ENCODE data around the gene PAK1.

The PAK1 gene

GRCh38 chr11:77479746-77480352, 6.0 kb upstream of the PAK1 start:
- TF ChIP-seq FOXM1 (IDR thresholded peaks at IDR 0.05; ENCODE audit: borderline replicate concordance, low read depth), result no peak
- TF ChIP-seq CEBPB (IDR thresholded peaks at IDR 0.05), result no peak
- no peak for TF ChIP-seq ZBTB7A (IDR thresholded peaks at IDR 0.05; ENCODE audit: low read depth)
- TF ChIP-seq CREB1 (IDR thresholded peaks at IDR 0.05; ENCODE audit: low read depth), result no peak
- TF ChIP-seq REST (IDR thresholded peaks at IDR 0.05; ENCODE audit: low read depth), result no peak
- no peak for TF ChIP-seq EGR1 (IDR thresholded peaks at IDR 0.05)
- TF ChIP-seq, protein P1, sequence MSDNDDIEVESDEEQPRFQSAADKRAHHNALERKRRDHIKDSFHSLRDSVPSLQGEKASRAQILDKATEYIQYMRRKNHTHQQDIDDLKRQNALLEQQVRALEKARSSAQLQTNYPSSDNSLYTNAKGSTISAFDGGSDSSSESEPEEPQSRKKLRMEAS (IDR thresholded peaks at IDR 0.05), result no peak

- TF ChIP-seq ZBTB7A (IDR thresholded peaks at IDR 0.05; ENCODE audit: low read depth), result no peak
- TF ChIP-seq TEAD4 (IDR thresholded peaks at IDR 0.05), result no peak
- TF ChIP-seq REST (IDR thresholded peaks at IDR 0.05; ENCODE audit: low read depth), result no peak
- TF ChIP-seq TCF12 (IDR thresholded peaks at IDR 0.05; ENCODE audit: low read depth), result no peak
- no peak for TF ChIP-seq YY1 (IDR thresholded peaks at IDR 0.05; ENCODE audit: low read depth)
- no peak for TF ChIP-seq NFIC (IDR thresholded peaks at IDR 0.05)
- TF ChIP-seq FOXM1 (IDR thresholded peaks at IDR 0.05; ENCODE audit: borderline replicate concordance, low read depth), result no peak
- no peak for TF ChIP-seq EP300 (IDR thresholded peaks at IDR 0.05; ENCODE audit: borderline replicate concordance)
- TF ChIP-seq, protein P1 (IDR thresholded peaks at IDR 0.05), result no peak
- no peak for TF ChIP-seq TAF1 (IDR thresholded peaks at IDR 0.05; ENCODE audit: low read depth)
- TF ChIP-seq CEBPB (IDR thresholded peaks at IDR 0.05), result no peak
- no peak for TF ChIP-seq EGR1 (IDR thresholded peaks at IDR 0.05)
- TF ChIP-seq CREB1 (IDR thresholded peaks at IDR 0.05; ENCODE audit: low read depth), result no peak
- no peak for TF ChIP-seq RAD21 (IDR thresholded peaks at IDR 0.05; ENCODE audit: low read depth)
- TF ChIP-seq, protein P2, sequence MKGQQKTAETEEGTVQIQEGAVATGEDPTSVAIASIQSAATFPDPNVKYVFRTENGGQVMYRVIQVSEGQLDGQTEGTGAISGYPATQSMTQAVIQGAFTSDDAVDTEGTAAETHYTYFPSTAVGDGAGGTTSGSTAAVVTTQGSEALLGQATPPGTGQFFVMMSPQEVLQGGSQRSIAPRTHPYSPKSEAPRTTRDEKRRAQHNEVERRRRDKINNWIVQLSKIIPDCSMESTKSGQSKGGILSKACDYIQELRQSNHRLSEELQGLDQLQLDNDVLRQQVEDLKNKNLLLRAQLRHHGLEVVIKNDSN (IDR thresholded peaks at IDR 0.05), result no peak
These were observed 1.3 kb upstream of the PAK1 start for GRCh38 chr11:77475206-77475605.

DNA sequence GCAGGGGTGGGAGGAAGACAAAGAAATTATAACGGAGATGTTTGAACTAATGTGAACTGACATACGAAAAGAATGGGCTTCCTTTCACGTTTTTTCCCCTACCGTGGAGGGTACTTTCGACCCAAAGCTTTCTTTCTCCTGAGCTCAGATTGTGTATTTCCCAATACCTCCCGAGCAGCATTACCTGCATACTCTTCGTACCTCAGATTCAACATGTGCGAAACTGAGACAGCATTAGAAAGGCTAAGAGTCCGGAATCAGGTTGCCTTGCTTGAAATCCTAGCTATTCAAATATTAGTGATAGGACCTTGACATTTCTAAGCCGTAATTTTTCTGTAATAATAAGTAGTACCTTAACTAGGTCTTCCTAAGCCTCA, 778 bp upstream of the PAK1 start:
- no peak for TF ChIP-seq EP300 (IDR thresholded peaks at IDR 0.05; ENCODE audit: borderline replicate concordance)
- TF ChIP-seq TCF12 (IDR thresholded peaks at IDR 0.05; ENCODE audit: low read depth), result no peak
- no peak for TF ChIP-seq FOXM1 (IDR thresholded peaks at IDR 0.05; ENCODE audit: borderline replicate concordance, low read depth)
- TF ChIP-seq, protein P2 (IDR thresholded peaks at IDR 0.05), result no peak
- TF ChIP-seq RAD21 (IDR thresholded peaks at IDR 0.05; ENCODE audit: low read depth), result no peak
- no peak for TF ChIP-seq TAF1 (IDR thresholded peaks at IDR 0.05; ENCODE audit: low read depth)
- no peak for TF ChIP-seq ZBTB7A (IDR thresholded peaks at IDR 0.05; ENCODE audit: low read depth)
- TF ChIP-seq YY1 (IDR thresholded peaks at IDR 0.05; ENCODE audit: low read depth), result no peak
- TF ChIP-seq CEBPB (IDR thresholded peaks at IDR 0.05), result no peak
- TF ChIP-seq CREB1 (IDR thresholded peaks at IDR 0.05; ENCODE audit: low read depth), result no peak
- no peak for TF ChIP-seq NFIC (IDR thresholded peaks at IDR 0.05)

DNA sequence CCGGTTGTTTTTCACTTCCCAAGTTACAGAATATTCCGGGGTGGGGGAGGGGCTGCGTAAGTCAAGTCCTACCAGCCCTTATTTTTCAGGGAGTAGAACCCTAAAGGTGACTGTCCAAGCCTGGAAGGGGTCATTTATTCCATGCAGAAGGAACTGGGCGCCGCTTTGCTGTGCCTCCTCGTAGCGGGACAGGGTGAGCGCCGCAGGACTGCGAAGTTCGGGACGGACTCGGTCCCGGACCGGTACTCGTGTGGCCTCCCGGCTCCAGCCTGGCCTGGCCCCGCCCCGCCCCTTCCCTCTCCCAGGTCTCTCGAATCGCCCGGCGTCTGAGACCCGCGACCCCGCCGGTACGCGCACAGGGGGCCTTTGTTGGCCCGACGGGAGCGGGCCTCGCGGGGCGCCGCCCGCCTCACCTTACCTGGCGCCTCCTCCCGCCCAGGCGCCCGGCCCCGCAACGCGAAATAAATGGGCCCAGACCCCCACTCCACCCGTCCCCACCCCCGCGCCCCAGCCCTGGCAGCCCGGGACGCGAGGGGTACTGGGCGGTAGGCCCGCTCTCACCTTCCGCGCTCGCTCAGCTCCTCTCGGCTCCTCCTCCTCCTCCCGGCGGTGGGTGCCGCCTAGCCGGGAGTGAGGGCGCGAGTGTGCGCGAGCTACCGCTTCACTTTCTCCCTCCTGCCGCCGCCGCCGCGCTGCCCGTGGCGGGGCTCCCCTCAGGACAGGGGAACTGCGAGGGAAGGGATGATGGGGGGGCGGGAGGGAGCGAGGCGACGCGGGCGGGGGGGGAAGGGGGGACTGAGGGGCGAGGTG, 698 bp downstream of the PAK1 start:
- TF ChIP-seq TAF1 (IDR thresholded peaks at IDR 0.05; ENCODE audit: low read depth) (no peak), RAD21 (IDR thresholded peaks at IDR 0.05; ENCODE audit: low read depth) (no peak), CREB1 (IDR thresholded peaks at IDR 0.05; ENCODE audit: low read depth) (no peak), TCF12 (IDR thresholded peaks at IDR 0.05; ENCODE audit: low read depth) (no peak), EGR1 (IDR thresholded peaks at IDR 0.05) (no peak), EP300 (IDR thresholded peaks at IDR 0.05; ENCODE audit: borderline replicate concordance) (no peak), CEBPB (IDR thresholded peaks at IDR 0.05) (no peak), ZBTB7A (IDR thresholded peaks at IDR 0.05; ENCODE audit: low read depth) (no peak; the same call in 1 of the 2 replicates), REST (IDR thresholded peaks at IDR 0.05; ENCODE audit: low read depth) (no peak), FOXM1 (IDR thresholded peaks at IDR 0.05; ENCODE audit: borderline replicate concordance, low read depth) (no peak)
- TF ChIP-seq, protein P2 (IDR thresholded peaks at IDR 0.05), result no peak
- TF ChIP-seq, protein P1 (IDR thresholded peaks at IDR 0.05), result no peak; the same call in 1 of the 2 replicates
